NT2/D1 (cell line): ENCODE results near the gene RAB33B.

ENCODE experiments used
- DNase-seq: peaks from one replicate; pipeline ENCODE4 v3.0.0-alpha.2; 2011; ENCODE audit warnings: low read depth, low spot score
- H3K27me3 ChIP-seq: 2 replicates; pipeline ENCODE4 v1.6.0; 2011; ENCODE audit warnings: mild to moderate bottlenecking; ENCODE audit not compliant: insufficient read length, insufficient read depth
- H3K36me3 ChIP-seq: 2 replicates; pipeline ENCODE4 v1.6.1; 2011; ENCODE audit warnings: mild to moderate bottlenecking, low read length, mixed read lengths; ENCODE audit not compliant: insufficient read depth, insufficient read length
- H3K4me1 ChIP-seq: 2 replicates; pipeline ENCODE4 v1.5.1; 2011; ENCODE audit not compliant: insufficient read depth, insufficient read length
- H3K4me3 ChIP-seq: 2 replicates; pipeline ENCODE4 v1.5.1; 2011; ENCODE audit warnings: low read depth; ENCODE audit not compliant: insufficient read length
- H3K9ac ChIP-seq: 2 replicates; pipeline ENCODE4 v1.6.0; 2011; ENCODE audit warnings: low read depth; ENCODE audit not compliant: insufficient read length
- H3K9me3 ChIP-seq: 2 replicates; pipeline ENCODE4 v1.5.1; 2011; ENCODE audit warnings: mild to moderate bottlenecking, low read length; ENCODE audit not compliant: insufficient read depth
- SUZ12 ChIP-seq: IDR thresholded peaks from 2 replicates; pipeline ENCODE4 v1.6.1; 2011; ENCODE audit not compliant: insufficient read length, insufficient read depth; ENCODE audit errors: extremely low read depth
- YY1 ChIP-seq: IDR thresholded peaks from 2 replicates; pipeline ENCODE4 v1.6.1; 2011; ENCODE audit not compliant: insufficient read length, insufficient read depth
- ZNF274 ChIP-seq: IDR thresholded peaks from 2 replicates; pipeline ENCODE4 v1.6.1; 2011; ENCODE audit warnings: mild to moderate bottlenecking, low read depth, low read length

The RAB33B gene

GRCh38 chr4:139501117-139501516 lies 47.2 kb downstream of the RAB33B start:
- DNase-seq = no peak
- Histone ChIP-seq H3K36me3 (peaks cover 3% of the 10 kb centered on the region), H3K9me3 (no peaks in the 10 kb centered on the region), H3K4me1 (no peaks in the 10 kb centered on the region), H3K27me3 (no peaks in the 10 kb centered on the region), H3K4me3 (no peak overlapping the region), H3K9ac (no peak overlapping the region)
- TF ChIP-seq YY1 (no peak), SUZ12 (no peak), ZNF274 (no peak)

GRCh38 chr4:139501527-139501926 lies 47.6 kb downstream of the RAB33B start:
- no peaks in the 10 kb centered on the region for H3K9me3 ChIP-seq
- DNase-seq = no peak
- no peak overlapping the region for H3K4me3 ChIP-seq
- H3K4me1 ChIP-seq = no peaks in the 10 kb centered on the region
- no peak for TF ChIP-seq ZNF274
- TF ChIP-seq YY1 = no peak
- no peak for TF ChIP-seq SUZ12
- H3K9ac ChIP-seq = no peak overlapping the region
- H3K27me3 ChIP-seq = no peaks in the 10 kb centered on the region
- peaks cover 7% of the 10 kb centered on the region for H3K36me3 ChIP-seq

GRCh38 chr4:139501927-139502899 lies 48.3 kb downstream of the RAB33B start:
- no peak for DNase-seq
- Histone ChIP-seq H3K9ac (no peak overlapping the region), H3K27me3 (no peaks in the 10 kb centered on the region), H3K4me3 (no peak overlapping the region), H3K4me1 (no peaks in the 10 kb centered on the region), H3K9me3 (no peaks in the 10 kb centered on the region), H3K36me3 (peaks cover 13% of the 10 kb centered on the region)
- TF ChIP-seq ZNF274 (no peak), YY1 (no peak), SUZ12 (no peak)

- Histone ChIP-seq H3K4me3 (no peak overlapping the region), H3K36me3 (peaks cover 19% of the 10 kb centered on the region), H3K9ac (no peak overlapping the region), H3K9me3 (no peaks in the 10 kb centered on the region), H3K27me3 (no peaks in the 10 kb centered on the region), H3K4me1 (no peaks in the 10 kb centered on the region)
- DNase-seq = no peak
- TF ChIP-seq YY1 (no peak), SUZ12 (no peak), ZNF274 (no peak)
Measured at GRCh38 chr4:139503622-139504166, 49.8 kb downstream of the RAB33B start.

GRCh38 chr4:139506774-139507173 lies 52.9 kb downstream of the RAB33B start:
- peaks cover 40% of the 10 kb centered on the region for H3K36me3 ChIP-seq
- no peak overlapping the region for H3K9ac ChIP-seq
- no peaks in the 10 kb centered on the region for H3K4me1 ChIP-seq
- no peak overlapping the region for H3K4me3 ChIP-seq
- TF ChIP-seq YY1 = no peak
- no peak for TF ChIP-seq SUZ12
- TF ChIP-seq ZNF274 = no peak
- DNase-seq = no peak
- H3K9me3 ChIP-seq = no peaks in the 10 kb centered on the region
- no peaks in the 10 kb centered on the region for H3K27me3 ChIP-seq

GRCh38 chr4:139508581-139509237 lies 54.8 kb downstream of the RAB33B start:
- peaks cover 47% of the 10 kb centered on the region for H3K36me3 ChIP-seq
- DNase-seq = no peak
- no peak overlapping the region for H3K9ac ChIP-seq
- TF ChIP-seq SUZ12 (no peak), ZNF274 (no peak), YY1 (no peak)
- H3K4me3 ChIP-seq = no peak overlapping the region
- no peaks in the 10 kb centered on the region for H3K9me3 ChIP-seq
- no peaks in the 10 kb centered on the region for H3K27me3 ChIP-seq
- H3K4me1 ChIP-seq = no peaks in the 10 kb centered on the region

- Histone ChIP-seq H3K36me3 (peaks cover 54% of the 10 kb centered on the region), H3K4me3 (no peak overlapping the region), H3K9me3 (no peaks in the 10 kb centered on the region), H3K4me1 (no peaks in the 10 kb centered on the region), H3K9ac (no peak overlapping the region), H3K27me3 (no peaks in the 10 kb centered on the region)
- DNase-seq = no peak
- no peak for TF ChIP-seq SUZ12
- TF ChIP-seq ZNF274 = no peak
- no peak for TF ChIP-seq YY1
Measured at GRCh38 chr4:139509727-139510410, 55.9 kb downstream of the RAB33B start.
